HG02938 (cell line): Measurements from ENCODE around the gene MAPKAP1.

Source experiments
- ATAC-seq: cut with Tn5 transposase; IDR thresholded peaks from one replicate; pipeline ENCODE4 v1.9.1; 2021; ENCODE audit warnings: mild to moderate bottlenecking, moderate library complexity; ENCODE audit not compliant: unreplicated experiment

The MAPKAP1 gene

DNA sequence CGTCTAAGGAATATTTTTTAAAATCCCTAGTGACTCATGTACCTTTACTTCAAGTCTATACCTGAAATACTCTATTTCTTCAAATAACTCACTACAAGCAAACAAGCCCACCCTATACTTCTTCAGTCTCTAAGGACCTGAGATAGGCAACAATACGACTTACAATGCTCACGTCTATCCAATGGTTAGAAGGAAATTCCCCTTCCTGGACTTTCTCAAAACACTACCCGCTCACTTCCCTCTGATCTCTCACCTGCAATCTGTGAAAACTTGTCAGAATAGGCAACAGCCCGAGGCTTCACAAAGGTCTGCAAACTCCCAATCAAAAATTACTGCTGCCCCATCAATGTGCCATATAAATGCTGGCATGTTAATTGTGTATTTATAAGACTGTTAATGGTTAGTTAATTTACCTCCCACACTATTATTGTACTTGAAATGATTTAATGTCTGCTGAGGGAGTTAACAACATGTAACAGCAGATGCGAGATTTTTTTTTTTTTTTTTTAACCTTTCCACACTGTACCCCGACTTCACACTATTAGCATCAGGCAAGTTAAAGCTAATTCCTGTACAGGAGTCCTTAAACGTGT lies 27.3 kb downstream of the MAPKAP1 start:
- no peak for ATAC-seq

DNA sequence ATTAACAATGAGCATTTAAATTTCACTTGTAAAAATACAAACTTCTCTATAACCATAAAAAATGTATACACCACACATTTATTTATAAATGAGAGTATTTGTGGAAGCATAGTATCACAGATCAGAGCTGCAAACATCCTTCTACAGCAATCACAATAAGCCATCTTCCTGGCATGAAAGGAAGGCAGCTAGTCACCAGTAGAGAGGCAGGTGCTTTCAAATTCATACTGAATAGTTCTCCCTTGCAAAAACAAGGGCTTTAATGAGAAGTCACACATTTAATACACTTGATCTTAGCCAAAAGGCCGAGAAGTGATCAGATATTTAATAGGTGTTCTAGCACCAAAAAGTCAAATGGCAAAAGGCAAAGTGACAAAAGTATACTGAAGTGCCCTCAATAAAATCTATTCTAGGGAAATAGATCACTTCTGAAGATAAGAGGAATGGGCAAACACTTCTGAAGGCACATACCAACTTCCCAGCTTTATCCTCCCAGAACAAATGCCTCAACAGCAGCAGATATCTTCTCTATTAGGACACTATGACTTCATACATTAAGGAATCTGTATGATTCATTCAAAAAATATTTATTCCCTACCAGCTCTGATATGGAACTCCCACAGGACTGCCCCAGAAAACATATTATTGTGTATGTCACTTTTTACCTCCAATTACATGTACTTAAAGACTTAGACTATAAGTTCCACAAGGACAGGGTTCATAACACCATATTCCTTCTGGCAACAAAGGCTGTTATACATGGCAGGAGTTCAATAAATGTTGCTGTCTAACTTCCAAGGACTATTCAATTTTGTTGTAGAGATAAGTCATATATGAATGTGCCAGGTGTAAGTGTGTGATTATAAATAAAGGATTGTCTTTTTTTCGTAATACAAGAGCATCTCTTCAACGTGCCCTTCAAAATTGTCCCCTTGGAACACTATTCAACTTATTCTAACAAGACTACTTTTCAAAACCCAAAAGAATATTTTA lies 31.7 kb downstream of the MAPKAP1 start:
- ATAC-seq, result no peak

DNA sequence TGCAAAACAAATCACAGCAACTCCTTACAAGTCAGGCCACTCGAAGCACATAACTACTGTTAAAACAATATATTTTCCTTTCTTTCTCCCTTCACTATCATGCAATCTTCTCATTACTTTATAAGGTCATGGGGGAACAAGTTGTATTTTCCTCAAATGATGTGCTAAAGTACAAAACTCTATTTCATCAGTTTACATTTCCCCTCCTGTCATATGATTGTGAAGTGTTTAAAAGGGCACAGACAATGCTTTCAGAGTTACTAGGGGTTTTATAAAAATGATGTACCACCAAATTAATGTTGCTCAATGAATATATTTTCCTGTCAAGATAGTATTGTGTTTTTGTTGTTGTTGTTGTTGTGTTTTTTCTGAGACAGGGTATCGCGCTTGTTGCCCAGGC lies 34.1 kb downstream of the MAPKAP1 start:
- no peak for ATAC-seq

DNA sequence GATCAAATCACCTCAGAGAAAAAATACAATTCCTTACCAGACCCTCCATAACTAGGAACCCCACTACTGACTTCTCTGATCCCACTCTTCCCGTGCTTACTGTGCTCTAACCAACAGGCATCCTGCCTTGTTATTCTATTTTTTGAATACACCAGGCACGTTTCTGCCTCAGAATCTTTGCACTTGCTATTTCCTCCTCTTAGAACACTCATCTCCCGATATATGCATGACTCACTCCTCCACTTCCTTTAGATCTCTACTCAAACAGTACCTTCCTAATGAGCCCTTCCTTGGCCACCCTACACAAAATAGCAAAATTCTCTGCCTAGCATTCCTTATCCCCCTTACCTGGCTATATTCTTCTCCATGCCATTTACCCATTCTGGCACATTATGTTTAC lies 43.9 kb downstream of the MAPKAP1 start:
- no peak for ATAC-seq

DNA sequence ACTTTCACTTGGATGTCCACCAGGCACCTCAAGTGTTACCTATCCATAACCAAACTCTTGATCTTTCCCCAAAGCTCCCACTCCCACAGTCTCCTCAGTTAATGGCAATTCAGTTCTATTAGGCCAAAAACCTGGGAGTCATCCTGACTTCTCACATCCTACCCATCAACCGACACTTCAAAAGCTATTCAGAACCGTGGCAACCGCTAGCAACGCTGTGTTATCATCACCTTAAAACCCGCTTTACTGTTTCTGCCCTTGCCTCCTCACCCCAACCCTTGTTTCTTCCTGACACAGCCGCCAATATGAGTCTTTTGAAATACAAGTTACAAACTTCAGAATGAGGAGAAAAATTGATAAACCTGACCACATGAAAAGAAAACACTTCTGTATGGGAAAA lies 46.5 kb downstream of the MAPKAP1 start:
- ATAC-seq, result no peak

DNA sequence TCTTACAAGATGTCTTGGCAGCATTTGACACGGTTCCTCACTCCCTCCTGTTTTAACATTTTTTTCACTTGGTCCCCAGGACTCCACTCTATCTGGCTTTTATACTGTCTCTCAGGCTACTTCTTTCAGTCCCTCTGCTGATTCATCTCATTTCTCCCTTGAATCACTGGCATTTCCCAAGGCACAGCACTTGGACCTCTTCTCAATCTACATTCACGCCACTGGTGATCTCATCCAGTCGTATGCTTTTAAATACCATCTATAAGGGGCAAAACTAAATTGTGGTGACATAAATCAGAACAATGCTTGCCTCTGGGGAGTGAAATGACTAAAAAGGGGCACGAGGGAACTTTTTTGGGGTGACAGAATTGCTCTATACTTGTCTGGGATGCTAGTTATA lies 47.1 kb downstream of the MAPKAP1 start:
- no peak for ATAC-seq

DNA sequence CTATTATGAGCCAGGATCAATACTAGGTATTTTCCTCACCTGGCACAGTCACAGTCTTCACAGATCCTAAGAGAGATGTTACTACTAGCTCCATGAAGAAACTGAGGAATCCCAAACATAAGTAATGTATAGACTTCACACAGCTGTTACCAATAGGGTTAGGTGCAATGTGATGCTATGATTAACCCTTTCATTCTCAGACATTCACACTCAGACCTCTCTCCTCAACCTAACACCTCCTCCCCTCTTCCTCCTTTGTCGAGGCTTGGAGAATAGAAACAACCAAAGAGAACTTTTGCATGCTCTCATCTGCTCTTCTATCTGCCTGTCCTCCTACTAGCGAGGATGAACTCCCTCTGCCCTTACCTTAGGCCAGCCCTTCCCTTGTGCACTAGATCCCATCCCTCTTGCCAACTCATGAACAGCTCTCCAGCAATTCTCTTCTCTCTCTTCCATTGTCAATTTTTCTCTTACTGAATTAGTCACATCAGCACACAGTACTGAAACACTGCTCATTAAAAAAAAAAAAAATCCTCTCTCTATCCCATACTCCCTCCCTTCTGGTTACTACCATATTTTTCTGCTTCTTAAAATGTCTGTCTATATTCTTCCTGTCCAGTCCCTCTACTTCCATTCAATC lies 47.7 kb downstream of the MAPKAP1 start:
- no peak for ATAC-seq

DNA sequence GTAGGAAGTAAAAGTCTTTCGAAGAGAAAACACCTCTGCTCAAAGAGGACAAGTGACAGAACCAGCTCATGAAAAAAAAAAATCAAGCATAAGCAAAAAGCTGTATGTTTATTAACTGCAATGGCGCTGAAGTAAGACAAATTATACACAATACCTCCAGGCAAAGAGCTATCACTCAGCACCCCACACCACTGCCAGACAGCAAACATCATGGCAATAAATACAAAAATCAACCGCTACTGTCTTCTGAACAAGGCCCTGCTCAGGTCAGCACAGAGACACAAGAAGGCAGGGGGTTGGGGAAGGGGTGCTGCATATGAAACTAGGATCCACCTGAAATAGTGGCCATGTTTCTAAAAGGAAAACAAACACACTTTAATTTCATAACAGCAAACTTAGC lies 50.4 kb downstream of the MAPKAP1 start:
- ATAC-seq, result no peak

DNA sequence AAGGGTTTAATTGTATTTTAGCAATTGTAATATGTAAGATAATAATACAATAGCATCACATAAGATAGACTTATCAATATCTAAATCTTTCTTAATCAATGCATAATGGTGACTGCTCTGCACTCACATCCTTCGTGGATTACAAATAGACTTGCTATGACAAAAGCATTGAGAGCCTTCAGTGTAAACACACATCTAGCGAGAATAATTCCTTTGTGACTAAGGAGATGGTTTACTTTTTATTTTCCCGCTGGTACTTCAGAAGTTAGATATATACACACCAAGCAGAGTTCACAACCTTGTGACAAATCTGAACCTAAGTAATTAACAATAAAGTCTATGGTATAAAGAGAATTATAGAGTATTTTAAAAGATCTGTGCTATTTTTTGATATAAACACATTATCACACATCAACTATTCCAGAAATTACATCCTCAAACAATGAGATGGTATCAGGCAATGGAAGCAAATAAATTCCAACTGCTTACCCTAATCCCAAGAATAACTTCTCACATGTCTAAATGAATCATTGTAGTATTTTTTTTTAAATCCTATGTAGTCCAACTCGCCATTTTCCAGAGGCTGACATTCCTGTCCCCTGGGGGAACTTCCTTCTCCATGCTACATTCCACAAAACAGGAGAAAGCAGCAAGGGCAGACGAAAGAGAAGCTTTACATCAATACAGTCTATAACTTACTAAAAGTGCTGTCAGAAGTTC lies 51.2 kb downstream of the MAPKAP1 start:
- no peak for ATAC-seq

DNA sequence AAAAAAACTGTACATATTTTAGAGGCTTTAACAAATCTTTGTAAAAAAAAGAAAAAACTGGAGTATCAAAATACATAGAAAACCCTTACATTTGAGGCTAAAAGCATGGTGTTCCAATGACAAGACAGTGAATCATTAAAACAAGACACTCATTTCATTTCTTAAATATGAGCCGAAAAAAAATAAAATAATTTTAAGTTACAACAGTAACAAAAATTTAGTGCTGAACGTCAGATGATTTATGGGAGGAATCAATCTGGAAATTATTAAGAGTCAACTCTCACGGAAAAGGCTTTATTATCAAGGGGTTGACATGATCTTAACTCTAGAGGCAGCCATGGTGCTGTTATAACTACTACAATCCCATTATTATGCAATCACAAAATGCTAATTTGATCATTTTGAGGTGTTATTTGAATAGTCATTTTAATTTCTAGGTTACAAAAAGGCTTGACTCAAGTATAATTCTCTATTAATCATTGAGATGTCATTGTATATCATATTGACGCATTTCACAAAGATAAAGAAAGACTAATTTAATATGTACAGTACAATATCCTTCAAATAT lies 51.9 kb downstream of the MAPKAP1 start:
- no peak for ATAC-seq

DNA sequence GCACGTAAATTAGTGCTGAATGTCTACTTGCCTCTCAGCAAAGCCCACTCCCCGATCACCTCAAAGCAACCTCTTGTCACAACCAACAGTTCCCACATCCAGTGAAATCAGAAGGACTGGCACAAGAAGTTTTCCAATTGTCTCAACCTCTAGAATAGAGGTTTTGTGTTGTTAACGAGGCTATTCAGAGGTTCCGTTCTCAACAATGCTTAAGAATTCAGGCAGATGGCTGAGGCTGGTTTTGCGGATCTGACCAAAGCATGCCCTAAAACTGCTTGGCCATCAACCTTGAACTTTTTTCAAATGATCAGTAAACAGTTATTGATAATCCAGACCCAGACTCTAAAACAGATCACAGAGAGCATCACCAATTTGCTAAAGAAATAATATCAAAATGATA lies 52.9 kb downstream of the MAPKAP1 start:
- ATAC-seq, result no peak

DNA sequence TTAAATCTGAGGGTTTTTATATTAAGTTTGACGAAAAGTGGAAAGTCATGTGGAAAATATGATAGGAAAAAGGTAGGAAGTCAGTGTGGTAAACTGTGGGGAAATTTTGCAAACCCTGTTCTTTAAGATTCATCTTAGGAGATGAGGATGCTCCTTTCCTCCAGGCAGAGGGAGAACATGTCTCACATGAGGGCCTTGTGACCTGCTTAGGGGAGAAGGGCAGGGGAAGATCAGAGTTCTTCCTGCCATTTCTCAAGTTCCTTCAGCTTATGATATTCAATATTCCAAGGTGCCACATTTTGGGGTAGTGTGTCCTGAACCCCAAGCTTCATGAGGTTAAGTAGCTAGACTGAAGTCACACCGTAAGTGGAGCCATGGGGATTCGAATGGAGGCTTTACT lies 53.7 kb downstream of the MAPKAP1 start:
- no peak for ATAC-seq

DNA sequence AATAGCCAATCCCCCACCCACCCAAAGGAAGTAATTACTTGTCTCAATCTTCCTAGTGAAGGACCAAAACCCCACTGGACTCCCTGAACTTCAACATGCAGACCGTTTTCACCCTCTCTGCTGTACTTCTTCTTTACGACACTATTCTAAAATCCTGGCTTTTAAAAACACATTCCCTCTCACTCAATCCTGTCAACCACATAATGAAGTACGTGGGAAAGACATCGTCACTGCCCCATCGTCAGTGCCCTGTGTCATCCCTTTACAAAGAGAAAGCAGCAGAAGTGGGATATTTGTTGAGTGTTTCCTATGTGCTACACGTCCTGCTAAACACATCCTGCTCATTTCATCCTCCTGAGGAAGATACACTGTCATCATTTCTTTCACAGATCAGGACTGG lies 54.2 kb downstream of the MAPKAP1 start:
- ATAC-seq, result no peak

DNA sequence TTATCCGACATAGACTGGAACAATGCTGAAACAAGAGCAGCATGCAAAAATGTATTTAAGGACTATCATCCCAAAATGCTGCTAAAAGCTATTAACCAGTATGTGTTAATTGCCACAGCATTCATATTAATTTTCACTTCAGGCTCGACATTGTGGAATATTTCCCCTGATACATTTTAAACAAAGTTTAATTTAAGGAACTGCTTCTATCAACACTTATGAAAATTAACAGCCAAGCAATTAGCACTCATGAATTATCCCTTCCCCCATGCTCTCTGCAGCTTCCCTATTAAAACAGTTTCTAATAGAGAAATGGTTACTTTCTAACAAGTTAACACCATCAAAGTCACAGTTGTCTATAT lies 54.8 kb downstream of the MAPKAP1 start:
- ATAC-seq, result no peak

DNA sequence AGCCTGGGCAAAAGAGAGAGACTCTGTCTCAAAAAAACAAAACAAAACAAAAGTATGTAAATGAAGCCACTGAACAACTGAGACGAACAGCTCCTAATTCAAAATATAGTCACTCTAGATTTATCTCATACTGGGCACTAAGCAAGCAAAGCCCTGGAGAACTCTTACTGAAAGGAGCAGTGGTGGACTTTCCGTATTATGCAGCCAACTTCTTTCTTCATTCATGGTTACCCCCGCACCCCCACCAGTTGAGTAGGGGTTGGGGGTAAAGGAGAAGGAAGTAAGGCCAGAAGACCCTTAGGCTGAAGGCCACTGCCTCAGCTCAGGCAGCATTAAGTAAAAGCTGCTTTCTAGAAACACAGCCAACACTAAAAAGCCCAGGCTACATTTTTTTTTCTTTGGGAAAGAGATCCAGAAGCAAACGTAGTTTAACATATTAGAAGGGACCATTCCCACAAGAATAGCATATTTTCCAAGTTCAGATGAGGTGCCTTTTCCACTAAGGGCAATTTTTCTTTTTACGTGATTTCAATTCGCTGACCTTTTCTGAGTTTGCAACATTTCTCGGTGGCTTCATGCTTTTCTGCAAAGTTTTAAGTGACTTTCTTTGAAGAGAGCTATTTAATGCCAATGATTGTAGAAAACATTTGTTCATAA lies 55.3 kb downstream of the MAPKAP1 start:
- no peak for ATAC-seq

DNA sequence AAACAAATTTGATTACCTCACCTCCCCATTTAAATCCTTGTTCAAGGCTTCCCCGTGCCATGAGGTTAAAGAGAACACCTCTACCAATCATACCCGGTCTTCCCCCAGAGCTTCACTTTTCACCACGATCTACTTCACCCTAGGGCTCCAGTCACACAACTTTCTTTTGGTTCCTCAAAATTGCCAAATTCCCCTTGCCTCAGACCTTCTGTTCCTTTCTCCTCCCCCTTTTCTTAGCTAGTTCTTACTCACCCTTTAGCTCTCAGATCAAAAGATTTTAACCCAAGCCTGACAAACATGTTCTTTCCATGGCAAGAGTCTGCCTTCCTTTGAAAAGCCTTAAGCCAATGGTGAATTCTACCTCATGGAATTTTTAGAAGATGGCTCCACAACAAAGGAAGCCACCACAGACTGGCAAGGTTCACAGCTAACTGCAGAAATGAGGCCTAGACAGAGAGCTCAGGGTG lies 56.7 kb downstream of the MAPKAP1 start:
- ATAC-seq, result peak; percentile 71

DNA sequence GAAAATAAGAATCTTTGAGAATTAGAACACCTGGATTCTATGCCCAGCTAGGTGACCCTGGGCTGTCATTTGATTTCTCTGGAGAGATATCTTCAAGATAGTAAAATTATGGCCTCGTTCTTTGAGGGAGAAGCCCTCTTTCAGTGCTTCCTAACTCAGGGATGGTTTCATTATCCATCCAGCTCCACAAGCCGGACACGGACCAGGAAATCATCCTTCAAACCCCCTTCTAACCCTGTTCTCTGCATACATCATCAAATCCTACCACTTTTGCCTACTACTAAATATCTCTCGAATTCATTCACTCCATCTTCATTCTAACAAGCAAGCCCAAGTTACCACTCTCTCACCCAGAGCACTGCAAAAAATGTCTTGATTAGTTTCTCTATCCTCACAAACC lies 57.2 kb downstream of the MAPKAP1 start:
- ATAC-seq, result no peak

DNA sequence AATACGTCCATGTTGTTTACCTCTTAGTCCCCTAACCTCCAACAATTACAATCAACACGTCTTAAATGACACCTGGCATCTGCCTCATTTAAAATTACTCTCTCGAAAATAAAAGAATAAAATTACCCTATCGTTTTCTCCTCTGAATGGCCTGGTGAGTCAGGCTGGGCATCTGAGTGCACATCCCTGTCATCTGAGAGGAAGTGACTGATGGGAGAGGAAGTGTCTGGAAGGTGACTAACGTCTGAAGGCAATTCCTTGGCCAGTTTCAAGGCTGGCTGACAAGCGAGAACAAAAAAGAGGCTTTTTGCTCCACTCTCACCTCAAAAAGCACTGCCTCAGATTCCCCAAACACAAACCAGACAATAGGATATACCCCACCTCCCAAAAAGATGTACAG lies 57.7 kb downstream of the MAPKAP1 start:
- ATAC-seq, result no peak

DNA sequence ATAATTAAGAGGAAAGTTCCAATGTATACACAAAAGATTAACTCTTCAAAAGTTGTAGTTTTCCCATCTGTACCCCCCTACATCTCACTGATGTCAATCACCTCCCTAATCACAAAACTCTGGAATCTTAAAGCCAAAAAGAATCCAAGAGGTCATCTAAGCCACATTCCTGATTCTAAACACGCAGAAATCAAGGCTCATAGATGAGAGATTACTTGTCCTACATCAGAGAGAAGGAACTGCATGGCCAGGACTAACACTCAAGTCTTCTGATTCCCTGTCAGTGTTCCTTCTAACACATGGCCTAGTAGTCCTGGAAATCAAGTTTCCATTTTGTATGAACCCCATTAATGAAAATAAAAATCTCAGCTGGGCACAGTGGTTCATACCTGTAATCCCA lies 58.7 kb downstream of the MAPKAP1 start:
- no peak for ATAC-seq

DNA sequence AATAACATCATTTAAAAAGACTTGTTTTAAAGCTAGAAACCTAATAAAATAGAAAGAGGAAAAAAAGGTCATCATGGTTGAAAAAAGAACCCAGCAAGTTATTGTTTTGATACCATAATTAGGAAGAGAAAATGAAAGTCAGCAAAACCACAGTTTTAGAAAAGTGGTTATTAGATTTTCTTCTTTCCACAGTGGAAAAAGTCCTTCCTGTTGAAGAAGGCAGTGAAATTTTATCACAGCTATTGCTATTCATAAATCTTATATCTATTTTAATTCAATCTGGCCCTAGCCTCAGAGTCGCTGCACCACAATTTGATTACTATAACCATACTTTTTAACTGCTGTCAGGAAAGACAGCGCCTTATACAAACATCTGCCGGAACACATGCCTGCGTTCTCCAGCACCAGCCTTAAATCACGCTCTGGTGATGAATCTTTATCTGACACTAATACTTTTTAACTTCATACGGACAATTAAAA lies 60.3 kb downstream of the MAPKAP1 start:
- no peak for ATAC-seq
